K562 (cell line): ENCODE data around the gene LRRC8C. TPM values are rescaled to one million over a fixed set of nuclear protein-coding genes. Genes with fewer than 3 reads are reported as not detected.
A peak's percentile ranks its signal among the peaks of the same experiment; 100 is the strongest.

Experiments
- ATF7 ChIP-seq: fragments of 450-650 bp; IDR thresholded peaks from 2 replicates; pipeline ENCODE4 v1.7.1; 2014; ENCODE audit warnings: mild to moderate bottlenecking, moderate library complexity
- EP400 ChIP-seq: fragments of 450-650 bp; IDR thresholded peaks from 2 replicates; pipeline ENCODE4 v1.6.1; 2017; ENCODE audit warnings: antibody characterized with exemption, mild to moderate bottlenecking, moderate library complexity
- MCM7 ChIP-seq, 2 experiments: fragments of 450-650 bp; IDR thresholded peaks; 2 replicates each; pipeline ENCODE4 v1.6.1; 2016 to 2018
- MTA3 ChIP-seq: fragments of 450-650 bp; formaldehyde crosslinking; IDR thresholded peaks from 2 replicates; pipeline ENCODE4 v1.6.1; 2017; ENCODE audit warnings: mild to moderate bottlenecking, borderline replicate concordance
- NR2C2 ChIP-seq, 2 experiments: fragments of 200-800 bp in 1 of 2; sonication (Bioruptor generic) in 1 of 2; sonication (generic) in 1 of 2; formaldehyde crosslinking in 1 of 2; IDR thresholded peaks; 2 replicates each; pipeline versions ENCODE4 v1.6.1 to v1.8.0; 2016 to 2022; ENCODE audit warnings: mild to moderate bottlenecking in 1 of 2, missing compliant biosample characterization in 1 of 2, missing genetic modification characterization in 1 of 2, missing genetic modification reagents in 1 of 2
- RNF2 ChIP-seq: sonication (generic); IDR thresholded peaks from 2 replicates; pipeline ENCODE4 v1.6.1; 2016
- SMARCC2 ChIP-seq: fragments of 450-650 bp; IDR thresholded peaks from 2 replicates; pipeline ENCODE4 v1.6.1; 2017; ENCODE audit warnings: antibody characterized with exemption, moderate library complexity, mild to moderate bottlenecking, low read depth
- TAF9B ChIP-seq: fragments of 450-650 bp; IDR thresholded peaks from 2 replicates; pipeline ENCODE4 v1.6.1; 2018; ENCODE audit warnings: mild to moderate bottlenecking; ENCODE audit not compliant: partially characterized antibody
- VEZF1 ChIP-seq: fragments of 200-800 bp; sonication (Bioruptor generic); IDR thresholded peaks from 2 replicates; pipeline ENCODE4 v1.6.1; 2017; ENCODE audit warnings: missing genetic modification characterization, missing compliant biosample characterization
- YY1 ChIP-seq, 3 experiments: IDR thresholded peaks; 2 replicates each; pipeline ENCODE4 v1.6.1; 2011; ENCODE audit warnings: low read length in 2 of 3, mild to moderate bottlenecking in 2 of 3, moderate library complexity in 2 of 3, borderline replicate concordance in 1 of 3, control low read depth in 1 of 3, low read depth in 1 of 3; ENCODE audit not compliant: insufficient read depth in 3 of 3, insufficient replicate concordance in 2 of 3, control insufficient read depth in 1 of 3, insufficient read length in 1 of 3; ENCODE audit errors: extremely low read depth in 1 of 3
- ZBTB40 ChIP-seq, 2 experiments: fragments of 450-650 bp in 1 of 2; sonication (generic) in 1 of 2; formaldehyde crosslinking in 1 of 2; IDR thresholded peaks; 2 replicates each; pipeline versions ENCODE4 v1.7.1 to v1.9.0; 2016 to 2022; ENCODE audit warnings: inconsistent platforms in 1 of 2, mild to moderate bottlenecking in 1 of 2, missing genetic modification reagents in 1 of 2
- ZNF217 ChIP-seq: sonication (generic); formaldehyde crosslinking; IDR thresholded peaks from 2 replicates; pipeline ENCODE4 v1.8.0; 2022; ENCODE audit warnings: mild to moderate bottlenecking, missing genetic modification reagents
- ZNF23 ChIP-seq: fragments of 250-450 bp; sonication (Bioruptor Pico); IDR thresholded peaks from 2 replicates; pipeline ENCODE4 v1.4.0; 2020; ENCODE audit warnings: mild to moderate bottlenecking
- ZNF780A ChIP-seq: fragments of 250-450 bp; sonication (Bioruptor Pico); IDR thresholded peaks from 2 replicates; pipeline ENCODE4 v1.5.0; 2021; ENCODE audit warnings: mild to moderate bottlenecking
- polyA plus RNA-seq, 8 experiments: library from polyadenylated mRNA; depleted of rRNA in 4 of 8; stranded (reverse) in 5 of 8; unstranded in 3 of 8; fragments of >200 nt; fragmentation: Nextera tagmentation in 2 of 8; fragmentation: Illumina TruSeq in 1 of 8; extraction: Ambion mirVana in 2 of 8; extraction: Trizol in 1 of 8; gene quantifications; 2 replicates each; pipeline versions ENCODE4 v1.2.1 to v1.2.3, GENCODE V29; 2011 to 2014; ENCODE audit warnings: inconsistent platforms in 1 of 8, missing spikeins in 1 of 8
- total RNA-seq, 7 experiments: library from RNA; depleted of rRNA in 6 of 7; stranded (reverse); fragments of >200 nt in 6 of 7; fragmentation: Illumina TruSeq in 2 of 7; extraction: Trizol in 2 of 7; gene quantifications; 2 replicates each; pipeline versions ENCODE4 v1.2.1 to v1.2.3, GENCODE V29; 2011 to 2021; ENCODE audit warnings: low replicate concordance in 1 of 7

LRRC8C gene
- total and polyA plus RNA-seq, 9 of the 15 experiments (the other 6 are each of a cell fraction or from before 2014, with no cell fraction given) = 1.00 to 12.5 (median 4.5) TPM

- no peak for TF ChIP-seq YY1 (IDR thresholded peaks at IDR 0.05; ENCODE audit: borderline replicate concordance in 1 of 3, control insufficient read depth in 1 of 3, extremely low read depth in 1 of 3, insufficient read depth in 3 of 3, insufficient read length in 1 of 3, insufficient replicate concordance in 2 of 3, low read depth in 1 of 3, low read length in 2 of 3)
- no peak for TF ChIP-seq NR2C2 (CRISPR knock-in tag; IDR thresholded peaks at IDR 0.05)
- TF ChIP-seq NR2C2 (tag; IDR thresholded peaks at IDR 0.05) = peak; percentile 58; the same call in 1 of the 2 replicates
- TF ChIP-seq SMARCC2 = no peak
- TF ChIP-seq ZNF23 (CRISPR knock-in tag) = no peak
- TF ChIP-seq MCM7 (IDR thresholded peaks at IDR 0.05) = no peak
- peak; percentile 18; the same call in 1 of the 2 replicates for TF ChIP-seq EP400
- peak; percentile 69 for TF ChIP-seq ATF7
- TF ChIP-seq VEZF1 (CRISPR knock-in tag) = no peak; the same call in 1 of the 2 replicates
- 0 out of 2 replicates have a peak, but pooled peaks have one; percentile 16 for TF ChIP-seq ZBTB40 (IDR thresholded peaks at IDR 0.05)
- TF ChIP-seq ZBTB40 (CRISPR knock-in tag; IDR thresholded peaks at IDR 0.05) = no peak
- TF ChIP-seq RNF2 = peak; percentile 59; the same call in 1 of the 2 replicates
- TF ChIP-seq MTA3 = no peak; the same call in 1 of the 2 replicates
- no peak for TF ChIP-seq TAF9B
- TF ChIP-seq ZNF217 (CRISPR knock-in tag) = no peak
- no peak for TF ChIP-seq ZNF780A (CRISPR knock-in tag)
Observed at GRCh38 chr1:89692601-89693521, 59.9 kb downstream of the LRRC8C start (continued).
